HEK293 (cell line): ENCODE data around the gene IREB2.
A peak's percentile ranks its signal among the peaks of the same experiment; 100 is the strongest.

Source experiments
- GLIS1 ChIP-seq: fragments of 450-650 bp; formaldehyde crosslinking; IDR thresholded peaks from 2 replicates; pipeline ENCODE4 v1.5.1; 2016; ENCODE audit warnings: missing biosample characterization, missing genetic modification characterization
- KLF17 ChIP-seq: fragments of 450-650 bp; formaldehyde crosslinking; IDR thresholded peaks from 2 replicates; pipeline ENCODE4 v1.5.1; 2016; ENCODE audit warnings: missing biosample characterization, missing genetic modification characterization
- PRDM1 ChIP-seq: fragments of 450-650 bp; formaldehyde crosslinking; IDR thresholded peaks from 2 replicates; pipeline ENCODE4; 2016; ENCODE audit warnings: missing biosample characterization, missing genetic modification characterization
- ZBTB8A ChIP-seq: fragments of 450-650 bp; formaldehyde crosslinking; IDR thresholded peaks from 2 replicates; pipeline ENCODE4 v1.5.1; 2016; ENCODE audit warnings: missing biosample characterization, missing genetic modification characterization
- ZFP37 ChIP-seq: fragments of 450-650 bp; formaldehyde crosslinking; IDR thresholded peaks from 2 replicates; pipeline ENCODE4 v1.5.1; 2016; ENCODE audit warnings: missing biosample characterization, missing genetic modification characterization
- ZIC2 ChIP-seq: fragments of 450-650 bp; formaldehyde crosslinking; IDR thresholded peaks from 2 replicates; pipeline ENCODE4 v1.5.1; 2016; ENCODE audit warnings: missing biosample characterization, missing genetic modification characterization
- ZNF10 ChIP-seq: fragments of 450-650 bp; formaldehyde crosslinking; IDR thresholded peaks from 2 replicates; pipeline ENCODE4 v1.5.1; 2017; ENCODE audit warnings: missing biosample characterization, missing genetic modification characterization
- ZNF133 ChIP-seq: fragments of 450-650 bp; formaldehyde crosslinking; IDR thresholded peaks from 2 replicates; pipeline ENCODE4 v1.5.1; 2016; ENCODE audit warnings: missing biosample characterization, missing genetic modification characterization
- ZNF2 ChIP-seq: fragments of 450-650 bp; formaldehyde crosslinking; IDR thresholded peaks from 2 replicates; pipeline ENCODE4 v1.5.1; 2016; ENCODE audit warnings: missing biosample characterization, missing genetic modification characterization
- ZNF223 ChIP-seq: fragments of 450-650 bp; formaldehyde crosslinking; IDR thresholded peaks from 2 replicates; pipeline ENCODE4 v1.5.1; 2016; ENCODE audit warnings: missing biosample characterization, missing genetic modification characterization
- ZNF280D ChIP-seq: fragments of 450-650 bp; formaldehyde crosslinking; IDR thresholded peaks from 2 replicates; pipeline ENCODE4 v1.5.1; 2016; ENCODE audit warnings: missing biosample characterization, missing genetic modification characterization
- ZNF366 ChIP-seq: fragments of 450-650 bp; formaldehyde crosslinking; conservative IDR thresholded peaks from 2 replicates; pipeline ENCODE4 v1.5.1; 2016; ENCODE audit warnings: missing biosample characterization, missing genetic modification characterization
- ZNF423 ChIP-seq: fragments of 450-650 bp; formaldehyde crosslinking; IDR thresholded peaks from 2 replicates; pipeline ENCODE4 v1.5.1; 2016; ENCODE audit warnings: missing biosample characterization, missing genetic modification characterization
- ZNF433 ChIP-seq: fragments of 450-650 bp; formaldehyde crosslinking; IDR thresholded peaks from 2 replicates; pipeline ENCODE4 v1.5.1; 2016; ENCODE audit warnings: missing biosample characterization, missing genetic modification characterization, low read depth
- ZNF518A ChIP-seq: fragments of 450-650 bp; formaldehyde crosslinking; conservative IDR thresholded peaks from 2 replicates; pipeline ENCODE4 v1.5.1; 2016; ENCODE audit warnings: low read depth, missing biosample characterization, missing genetic modification characterization
- ZNF561 ChIP-seq: fragments of 450-650 bp; IDR thresholded peaks from 2 replicates; pipeline ENCODE4 v1.5.1; 2018; ENCODE audit warnings: missing biosample characterization, missing genetic modification characterization, borderline replicate concordance
- ZNF639 ChIP-seq: fragments of 450-650 bp; formaldehyde crosslinking; IDR thresholded peaks from 2 replicates; pipeline ENCODE4 v1.5.1; 2016; ENCODE audit warnings: missing biosample characterization, missing genetic modification characterization
- ZNF645 ChIP-seq: fragments of 450-650 bp; formaldehyde crosslinking; IDR thresholded peaks from 2 replicates; pipeline ENCODE4; 2016; ENCODE audit warnings: missing biosample characterization, missing genetic modification characterization
- ZNF692 ChIP-seq: fragments of 450-650 bp; formaldehyde crosslinking; IDR thresholded peaks from 2 replicates; pipeline ENCODE4 v1.5.1; 2016; ENCODE audit warnings: missing biosample characterization, missing genetic modification characterization
- ZNF747 ChIP-seq: fragments of 450-650 bp; formaldehyde crosslinking; IDR thresholded peaks from 2 replicates; pipeline ENCODE4 v1.5.1; 2016; ENCODE audit warnings: missing biosample characterization, missing genetic modification characterization

Gene IREB2

GRCh38 chr15:78417754-78418630, 20.0 kb upstream of the IREB2 start (continued):
- no peak for TF ChIP-seq ZNF561 (tag by site-specific recombination)
- TF ChIP-seq ZNF223 (tag by site-specific recombination) = 0 out of 2 replicates have a peak, but pooled peaks have one; percentile 29
- TF ChIP-seq KLF17 (tag by site-specific recombination) = no peak
- 0 out of 2 replicates have a peak, but pooled peaks have one; percentile 32 for TF ChIP-seq ZFP37 (tag by site-specific recombination)
- no peak for TF ChIP-seq ZNF645 (tag by site-specific recombination)
- TF ChIP-seq PRDM1 (tag by site-specific recombination) = no peak
- TF ChIP-seq ZNF133 (tag by site-specific recombination) = no peak
- TF ChIP-seq ZNF639 (tag by site-specific recombination) = peak; percentile 79; the same call in 1 of the 2 replicates
- no peak for TF ChIP-seq ZNF2 (tag by site-specific recombination)
- no peak for TF ChIP-seq ZNF423
- TF ChIP-seq ZBTB8A (tag by site-specific recombination) = no peak
- no peak for TF ChIP-seq ZNF10 (tag by site-specific recombination)
- no peak for TF ChIP-seq ZNF280D
- TF ChIP-seq ZNF747 = no peak
- no peak for TF ChIP-seq ZNF366
- TF ChIP-seq ZIC2 (tag by site-specific recombination) = no peak
- TF ChIP-seq GLIS1 (tag by site-specific recombination) = no peak
- TF ChIP-seq ZNF433 (tag by site-specific recombination) = 0 out of 2 replicates have a peak, but pooled peaks have one; percentile 35
- TF ChIP-seq ZNF518A = peak; percentile 95
- TF ChIP-seq ZNF692 (tag by site-specific recombination) = no peak
